HS-27A (cell line): ENCODE results near the gene VENTX.

ENCODE experiments used
- DNase-seq: peaks from one replicate; pipeline ENCODE4 v3.0.0-alpha.2; 2012; ENCODE audit warnings: low read depth, missing footprints

The VENTX gene

DNA sequence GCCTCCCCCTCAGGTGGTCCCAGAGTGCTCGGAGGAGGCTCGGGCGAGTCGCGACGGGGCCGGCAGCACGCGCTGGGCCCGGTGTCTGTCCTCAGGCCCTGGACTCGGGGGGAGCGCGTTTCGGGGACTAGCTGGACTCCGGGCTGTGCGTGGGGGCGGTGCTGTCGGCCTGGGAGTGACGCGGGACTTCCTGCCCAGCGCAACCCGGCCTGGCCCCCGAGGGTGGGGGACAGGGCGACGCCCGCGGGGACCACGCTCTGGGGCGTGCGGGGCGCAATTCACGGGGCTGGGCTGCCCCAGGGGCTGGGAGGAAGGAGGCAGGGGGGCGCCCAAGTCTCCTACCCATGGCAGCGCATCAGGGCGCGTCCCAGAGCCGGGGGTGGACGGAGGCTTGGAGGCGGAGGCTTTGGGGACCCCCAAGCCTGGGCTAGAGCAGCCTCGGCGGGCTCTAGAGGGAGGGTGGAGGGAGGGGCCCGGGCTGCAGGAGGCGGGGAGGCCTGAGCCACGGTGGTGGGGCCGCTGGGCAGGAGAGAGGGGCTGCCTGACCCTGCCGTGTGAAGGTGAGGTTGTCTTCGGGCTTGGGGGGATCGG, 2.3 kb upstream of the VENTX start:
- DNase-seq: no peak

DNA sequence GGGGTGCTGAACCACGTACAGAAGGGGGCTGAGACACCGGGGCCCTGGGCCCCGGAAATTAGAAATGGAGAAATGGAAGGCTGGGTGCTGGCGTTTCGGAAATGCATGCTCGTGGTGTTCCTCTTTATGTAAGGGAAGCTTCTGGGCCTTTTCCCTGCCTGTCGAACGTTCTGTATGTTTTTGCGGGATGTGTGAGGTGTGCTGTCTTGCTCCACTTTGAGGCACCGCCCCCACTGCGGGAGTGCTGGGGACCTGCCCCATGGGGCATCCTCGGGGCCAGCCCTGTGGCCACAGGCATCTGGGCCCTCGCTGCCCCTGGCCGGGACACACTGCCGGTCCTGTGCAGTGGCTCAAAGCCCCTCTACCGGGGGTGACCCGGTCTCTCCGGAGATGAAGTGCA, 1.7 kb upstream of the VENTX start:
- DNase-seq: no peak

DNA sequence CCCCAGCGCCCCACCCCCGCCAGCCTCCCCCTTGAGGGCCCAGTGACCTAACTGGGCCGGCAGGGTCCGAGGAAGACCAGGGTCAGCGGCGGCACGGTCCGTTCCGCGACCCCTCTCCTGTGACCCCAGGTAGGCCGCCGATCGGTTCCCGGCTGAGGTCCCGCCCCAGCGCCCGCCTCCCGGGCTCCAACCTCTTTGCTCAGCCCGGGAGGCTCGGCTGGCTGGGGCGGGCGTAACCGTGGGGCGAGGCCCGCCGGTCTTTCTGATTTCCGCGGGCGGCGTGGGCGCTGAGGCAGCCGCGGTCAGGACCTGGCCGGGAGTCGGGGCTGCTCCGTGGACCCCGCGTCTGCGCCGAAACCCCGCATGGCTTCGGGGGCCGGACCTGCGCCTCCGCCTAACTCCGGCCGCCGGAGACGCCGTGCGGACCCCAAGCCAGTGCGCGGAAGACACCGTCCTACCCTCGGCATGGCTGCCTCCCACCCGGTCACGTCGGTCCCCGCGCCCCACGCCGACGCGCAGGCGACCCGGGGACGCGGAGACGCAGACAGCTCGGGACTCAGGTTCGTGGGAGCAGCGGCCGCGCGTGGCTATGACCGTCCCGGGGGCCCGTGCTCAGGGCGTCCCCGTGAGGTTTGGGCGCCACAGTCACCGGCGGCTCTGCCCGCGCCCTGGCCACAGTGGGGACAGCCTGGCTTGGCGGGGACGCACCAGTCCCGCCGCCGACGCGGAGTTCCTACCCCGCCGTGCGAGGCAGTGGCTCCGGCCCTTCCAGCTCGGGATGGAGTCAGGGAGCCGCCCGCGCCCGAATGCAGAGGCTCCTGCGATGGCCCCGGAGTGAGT, 1.0 kb upstream of the VENTX start:
- DNase-seq: no peak

DNA sequence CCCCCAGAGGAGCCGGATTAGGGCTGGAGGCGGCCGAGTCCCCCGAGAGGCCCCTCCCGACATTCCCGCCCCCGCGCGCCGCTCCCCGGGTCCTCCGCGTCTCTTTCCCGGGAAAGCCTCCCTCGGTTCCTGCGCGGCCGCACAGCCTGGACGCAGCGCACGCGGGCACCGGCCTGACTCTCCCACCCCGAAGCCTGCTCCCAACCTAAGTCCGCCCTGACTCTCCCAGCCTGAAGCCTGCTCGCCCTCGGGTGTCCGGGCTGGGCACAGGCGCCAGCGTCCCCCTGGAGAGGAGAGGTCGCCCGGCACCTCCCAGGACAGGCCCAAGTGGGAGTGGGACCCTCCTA, 441 bp upstream of the VENTX start:
- no peak for DNase-seq

DNA sequence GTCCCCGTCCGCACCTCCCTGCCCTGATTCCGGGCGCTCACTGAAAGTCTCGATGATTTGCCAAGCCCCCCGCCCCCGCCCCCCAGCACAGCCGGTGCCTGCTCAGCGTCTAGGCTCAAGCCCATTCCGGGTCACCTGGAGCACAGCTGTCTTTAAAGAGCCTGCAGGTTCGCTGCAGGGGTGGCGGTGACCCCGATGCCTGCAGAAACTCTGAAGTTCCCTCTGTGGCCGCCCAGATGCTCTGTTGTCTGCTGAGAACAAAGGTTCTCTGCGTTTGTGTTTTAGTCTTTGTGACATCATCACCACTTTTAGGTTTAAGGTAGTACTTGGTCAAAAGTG, 780 bp downstream of the VENTX start:
- DNase-seq: no peak

DNA sequence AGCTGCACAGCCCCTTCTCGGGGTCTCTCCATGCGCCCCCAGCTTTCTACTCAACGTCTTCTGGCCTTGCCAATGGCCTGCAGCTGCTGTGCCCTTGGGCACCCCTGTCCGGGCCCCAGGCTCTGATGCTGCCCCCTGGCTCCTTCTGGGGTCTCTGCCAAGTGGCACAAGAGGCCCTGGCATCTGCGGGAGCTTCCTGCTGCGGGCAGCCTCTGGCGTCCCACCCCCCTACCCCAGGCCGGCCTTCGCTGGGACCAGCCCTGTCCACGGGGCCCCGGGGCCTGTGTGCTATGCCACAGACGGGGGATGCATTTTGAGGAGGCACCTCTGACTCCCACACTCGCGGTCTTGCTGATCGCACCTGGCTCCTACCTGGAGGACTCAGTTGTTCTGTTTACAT, 2.3 kb downstream of the VENTX start:
- DNase-seq: no peak

- no peak for DNase-seq
Measured at GRCh38 chr10:133241501-133242205, 4.0 kb downstream of the VENTX start.

DNA sequence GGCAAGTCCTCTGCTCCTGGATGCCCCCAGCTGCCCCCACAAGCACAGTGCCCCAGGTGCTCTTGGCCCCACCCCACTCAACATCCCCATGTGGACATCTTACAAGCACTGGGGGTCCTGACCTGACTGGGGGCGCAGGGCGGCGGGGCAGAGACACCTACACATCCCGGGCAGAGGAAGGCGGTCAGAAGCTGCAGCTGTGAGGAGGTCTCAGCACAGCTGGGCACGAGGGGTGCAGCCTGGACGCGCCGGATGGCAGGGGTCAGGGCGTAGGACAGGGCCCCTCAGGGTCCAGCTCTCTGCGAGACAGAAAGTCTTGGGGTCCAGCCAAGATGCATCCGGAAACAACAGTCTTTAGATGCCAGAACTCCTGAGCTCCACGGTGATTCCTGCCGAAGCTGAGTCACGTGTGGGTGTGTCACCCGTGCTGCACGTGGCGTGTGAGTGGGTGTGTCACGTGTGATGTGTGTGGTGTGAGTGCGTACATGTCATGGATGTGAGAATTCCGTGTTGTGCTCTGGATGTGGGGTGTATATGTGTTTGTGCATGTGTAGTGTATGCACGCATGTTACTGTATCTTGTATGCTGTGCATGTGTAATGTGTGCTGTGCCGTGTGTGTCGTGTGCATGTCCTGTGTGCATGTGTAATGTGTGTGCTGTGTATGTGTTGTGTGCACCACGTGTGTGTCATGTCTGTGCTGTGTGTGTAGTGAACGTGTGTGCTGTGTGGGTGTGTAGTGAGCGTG, 5.1 kb downstream of the VENTX start:
- no peak for DNase-seq

DNA sequence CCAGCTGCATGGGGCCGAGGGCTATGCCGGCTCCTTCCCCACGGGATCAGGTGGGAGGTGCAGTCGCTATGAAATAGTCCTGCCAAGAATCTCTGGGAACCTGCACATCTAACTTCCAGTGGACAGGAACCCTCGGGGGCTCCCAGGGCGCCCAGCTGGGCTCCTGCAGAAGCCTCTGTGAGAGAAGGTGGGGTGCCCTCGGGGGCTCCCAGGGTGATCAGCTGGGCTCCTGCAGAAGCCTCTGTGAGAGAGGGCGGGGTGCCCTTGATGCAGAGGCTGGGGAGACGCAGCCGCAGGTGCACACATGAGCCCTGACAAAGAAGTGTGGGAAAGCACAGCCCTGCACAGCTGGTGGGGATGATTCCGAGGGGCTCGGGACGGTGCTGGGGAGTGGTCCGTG, 5.9 kb downstream of the VENTX start:
- no peak for DNase-seq

DNA sequence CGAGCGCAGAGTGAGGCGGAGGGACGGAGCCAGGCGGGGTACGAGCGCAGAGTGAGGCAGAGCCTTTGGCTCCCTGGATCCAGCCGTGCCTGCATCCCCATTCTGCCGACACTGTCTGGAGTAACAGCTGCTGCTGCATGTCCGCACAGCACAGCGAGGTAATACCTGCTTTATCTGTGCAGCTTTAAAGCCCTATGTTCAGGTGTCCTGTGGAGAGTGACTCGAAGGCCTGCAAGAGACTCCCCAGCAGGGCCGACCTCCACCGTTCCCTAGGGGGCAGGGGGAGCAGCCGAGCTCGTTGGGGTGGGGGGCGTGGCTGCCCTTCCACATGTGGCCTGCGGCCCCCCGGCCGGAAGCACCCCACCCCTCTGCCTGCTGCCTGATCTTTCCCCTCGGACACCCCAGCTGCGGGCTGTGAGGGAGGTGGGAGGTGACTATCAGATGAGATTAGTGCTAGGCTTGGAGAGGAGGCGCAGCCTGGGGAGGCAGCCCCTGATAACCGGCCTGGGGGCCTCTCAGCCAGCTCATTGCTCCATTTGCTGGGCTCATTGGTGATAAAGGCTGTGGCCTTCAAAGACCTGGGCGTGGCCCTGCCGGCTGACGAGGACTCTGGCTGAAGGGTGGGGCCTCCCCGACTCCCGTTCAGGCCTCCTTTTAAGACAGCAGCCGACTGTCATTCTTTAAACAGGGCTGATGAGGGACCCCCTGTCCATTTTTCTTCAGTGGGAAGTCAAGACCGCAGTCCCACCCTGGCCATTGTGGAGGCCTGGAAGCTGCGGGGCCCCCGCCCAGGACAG, 8.0 kb downstream of the VENTX start:
- no peak for DNase-seq

GRCh38 chr10:133246236-133246626, 8.6 kb downstream of the VENTX start:
- DNase-seq: no peak

- no peak for DNase-seq
Measured at GRCh38 chr10:133247681-133248333, 10.2 kb downstream of the VENTX start.

GRCh38 chr10:133248334-133248715, 10.7 kb downstream of the VENTX start:
- no peak for DNase-seq

DNA sequence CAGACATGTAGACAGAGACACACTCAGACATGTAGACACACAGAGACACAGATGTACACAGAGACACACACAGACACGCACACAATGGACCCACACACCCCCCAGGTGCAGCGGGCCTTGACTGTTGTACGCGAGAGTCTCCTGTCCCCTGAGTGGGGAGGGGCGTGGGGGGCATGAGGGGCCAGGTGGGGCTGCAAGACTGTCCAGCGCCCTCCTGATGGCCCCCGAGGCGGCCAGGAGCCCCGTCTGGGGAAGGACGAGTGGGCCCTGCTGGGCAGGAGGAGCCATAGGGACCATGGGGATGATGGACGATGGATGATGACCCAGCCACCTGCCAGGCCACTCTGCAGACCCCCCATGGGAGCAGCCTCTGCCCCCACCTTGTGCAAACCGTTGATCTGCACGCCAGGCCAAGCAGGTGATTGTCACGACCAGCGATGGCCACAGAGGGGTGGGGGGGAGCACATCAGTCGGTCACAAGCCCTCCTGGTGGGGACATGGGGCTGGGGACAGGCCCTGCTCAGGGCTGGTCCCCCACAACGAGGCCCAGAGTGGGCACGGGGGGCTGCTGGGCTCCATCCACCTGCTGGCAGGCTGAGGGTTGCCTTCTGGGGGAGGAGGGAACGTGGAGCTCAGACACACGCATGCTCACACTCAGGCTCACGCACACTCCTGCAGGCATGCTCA, 11.6 kb downstream of the VENTX start:
- no peak for DNase-seq

GRCh38 chr10:133249975-133250754, 12.5 kb downstream of the VENTX start:
- no peak for DNase-seq

DNA sequence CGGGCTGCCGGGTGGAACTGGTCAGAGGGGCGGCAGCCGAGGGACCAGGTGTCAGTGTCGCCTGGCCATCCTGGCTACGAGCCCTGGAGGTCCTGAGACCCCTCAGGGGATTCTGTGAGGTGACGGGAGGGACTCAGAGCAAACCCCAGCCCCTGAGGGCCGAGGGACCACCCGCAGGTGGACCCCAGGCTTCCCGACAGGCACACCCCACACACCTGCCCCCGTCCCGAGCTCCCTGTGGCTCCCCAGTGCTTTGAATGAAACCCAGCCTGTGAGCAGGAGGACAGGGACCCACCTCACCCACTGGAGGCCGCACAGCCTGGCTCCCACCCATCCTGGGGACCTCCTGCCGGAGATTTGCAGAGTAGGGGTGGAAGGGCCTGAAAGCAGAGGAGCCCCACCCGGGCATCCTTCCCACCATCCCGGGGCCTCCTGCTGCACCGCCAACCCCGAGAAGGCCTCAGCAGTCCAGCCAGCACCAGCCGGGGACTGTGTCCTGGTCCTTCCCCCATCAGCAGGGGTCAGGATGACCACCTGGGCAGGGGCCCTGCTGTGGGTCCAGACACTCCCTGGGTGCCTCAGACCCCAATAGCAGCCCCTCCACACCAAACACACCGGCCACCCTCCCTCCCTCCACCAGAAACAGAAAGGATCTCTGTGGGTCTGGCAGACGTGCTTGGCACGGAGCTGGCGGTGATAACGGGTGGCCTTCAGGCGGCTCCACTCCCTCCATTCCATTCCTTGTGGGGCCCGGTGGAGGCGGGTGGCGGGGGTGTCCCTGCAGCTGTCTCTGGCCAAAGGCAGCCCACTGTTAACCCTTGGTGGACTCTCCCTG, 13.9 kb downstream of the VENTX start:
- DNase-seq: no peak

GRCh38 chr10:133252223-133252552, 14.5 kb downstream of the VENTX start:
- DNase-seq: no peak

DNA sequence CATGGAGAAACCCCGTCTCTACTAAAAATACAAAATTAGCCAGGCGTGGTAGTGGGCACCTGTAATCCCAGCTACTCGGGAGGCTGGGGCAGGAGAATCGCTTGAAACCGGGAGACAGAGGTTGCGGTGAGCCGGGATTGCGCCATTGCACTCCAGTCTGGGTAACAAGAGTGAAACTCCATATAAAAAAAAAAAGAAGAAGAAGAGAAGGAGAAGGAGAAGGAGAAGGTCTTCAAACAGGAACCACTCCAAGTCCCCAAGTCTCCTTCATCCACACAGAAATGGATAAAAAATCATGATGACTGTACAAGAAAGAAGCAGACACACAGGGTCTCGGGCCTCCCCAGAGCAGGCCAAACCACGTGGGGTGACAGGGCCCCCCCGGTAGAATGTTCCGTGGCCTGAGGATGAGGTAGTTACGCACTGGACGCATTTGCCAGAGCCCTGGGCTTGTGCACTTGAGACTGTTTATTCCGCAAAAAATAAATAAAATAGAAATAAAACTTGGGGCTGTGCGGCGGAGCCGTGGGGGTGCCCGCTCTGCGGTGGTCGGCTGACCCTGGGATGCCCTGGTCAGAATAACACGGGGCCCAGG, 15.8 kb downstream of the VENTX start:
- no peak for DNase-seq
